ENCODE results near the gene REPS2. TPM values are rescaled to one million over a fixed set of nuclear protein-coding genes. Genes with fewer than 3 reads are reported as not detected.

REPS2 gene
- total and polyA plus RNA-seq, 9 of the 15 experiments (the other 6 are each of a cell fraction or from before 2014, with no cell fraction given), result 0.01 to 0.07 (median 0.01) TPM; not detected in 3

DNA sequence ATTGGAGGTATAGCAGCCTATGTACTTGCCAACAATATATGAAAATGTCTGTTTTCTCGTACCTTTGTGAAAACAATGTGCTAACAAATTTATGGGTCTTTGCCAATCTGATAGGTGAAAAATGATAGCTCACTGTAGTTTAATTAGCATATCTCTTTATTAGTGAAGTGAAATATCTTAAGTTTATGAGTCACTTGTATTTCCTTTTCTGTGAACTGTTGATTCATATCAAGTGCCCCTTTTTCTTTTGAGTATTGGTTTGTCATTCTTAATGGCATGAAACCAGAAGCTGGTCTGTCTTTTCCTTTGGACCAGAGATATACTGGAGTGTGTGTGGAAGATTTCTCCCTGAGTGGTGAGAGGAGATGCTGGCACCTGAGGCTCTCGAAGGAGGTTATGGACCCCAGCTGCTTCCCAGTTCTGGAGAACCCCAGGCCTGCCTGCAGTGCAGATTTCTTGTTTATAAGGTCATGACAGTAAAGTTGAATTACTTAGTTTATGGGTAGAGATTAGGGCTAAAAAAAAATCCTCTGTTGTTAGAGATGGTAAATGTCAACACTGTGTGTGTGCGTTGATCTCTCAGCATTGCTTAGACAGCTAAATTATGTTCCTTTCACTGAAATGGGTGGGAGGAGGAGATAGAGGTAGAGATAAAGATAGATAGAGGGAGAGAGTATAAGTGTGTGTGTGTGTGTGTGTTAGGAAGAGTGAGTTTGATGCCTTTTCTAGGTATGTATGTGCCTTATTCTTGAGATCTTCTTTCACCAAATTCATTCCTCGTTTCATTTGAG lies 89.9 kb downstream of the REPS2 start:
- H3K4me3 ChIP-seq, result no peak overlapping the region
- no peaks in the 10 kb centered on the region for H3K9me1 ChIP-seq (ENCODE audit: control insufficient read depth, insufficient read depth, low read length)
- no peaks in the 10 kb centered on the region for H3K4me1 ChIP-seq (replicated peaks in 1 of 2; ENCODE audit: control insufficient read depth in 2 of 2, insufficient read depth in 2 of 2, low read length in 2 of 2)
- no peaks in the 10 kb centered on the region for H3K9me3 ChIP-seq (replicated peaks; ENCODE audit: control insufficient read depth, insufficient read depth, low read depth, low read length)
- in situ Hi-C loops (cut with MboI), result no loop called here
- 0% methylated on average over 3 of the region's 4 CpGs for WGBS (ENCODE audit: insufficient coverage, low coverage, missing lambda C conversion rate)
- no peaks in the 10 kb centered on the region; a peak in 3 of 5 replicates for H3K27me3 ChIP-seq (ENCODE audit: control insufficient read depth in 2 of 2, insufficient read depth in 2 of 2, low read length in 2 of 2)
- intact Hi-C loops (cut with micrococcal nuclease), result no loop called here
- H3K9ac ChIP-seq (ENCODE audit: insufficient read depth in 1 of 2, low read depth in 2 of 2, low read length in 2 of 2), result no peak overlapping the region
- POLR2A ChIA-PET, result no interaction called here
- H3K4me2 ChIP-seq (ENCODE audit: insufficient read depth, low read length), result no peak overlapping the region
- CTCF ChIA-PET (ENCODE audit: low intra/inter-chr PET ratio), result no interaction called here
- no peaks in the 10 kb centered on the region for H4K20me1 ChIP-seq (replicated peaks; ENCODE audit: control insufficient read depth, insufficient read depth, low read length)
- no peaks in the 10 kb centered on the region for H3K36me3 ChIP-seq (ENCODE audit: control insufficient read depth, insufficient read depth, low read length)
- H3K79me2 ChIP-seq (ENCODE audit: control insufficient read depth, insufficient read depth, low read length), result no peaks in the 10 kb centered on the region
- no peak for DNase-seq (ENCODE audit: extremely low read depth in 1 of 4, low spot score in 3 of 4)
- no peak for ATAC-seq
- no TSS peak for BruUV-seq (replicated peaks)
- no peak for FAIRE-seq
- no peak overlapping the region for H3K27ac ChIP-seq (ENCODE audit: extremely low read depth, low read depth, low read length)
- H2AFZ ChIP-seq (ENCODE audit: low read depth, low read length), result no peak overlapping the region
- TF ChIP-seq, protein P1, sequence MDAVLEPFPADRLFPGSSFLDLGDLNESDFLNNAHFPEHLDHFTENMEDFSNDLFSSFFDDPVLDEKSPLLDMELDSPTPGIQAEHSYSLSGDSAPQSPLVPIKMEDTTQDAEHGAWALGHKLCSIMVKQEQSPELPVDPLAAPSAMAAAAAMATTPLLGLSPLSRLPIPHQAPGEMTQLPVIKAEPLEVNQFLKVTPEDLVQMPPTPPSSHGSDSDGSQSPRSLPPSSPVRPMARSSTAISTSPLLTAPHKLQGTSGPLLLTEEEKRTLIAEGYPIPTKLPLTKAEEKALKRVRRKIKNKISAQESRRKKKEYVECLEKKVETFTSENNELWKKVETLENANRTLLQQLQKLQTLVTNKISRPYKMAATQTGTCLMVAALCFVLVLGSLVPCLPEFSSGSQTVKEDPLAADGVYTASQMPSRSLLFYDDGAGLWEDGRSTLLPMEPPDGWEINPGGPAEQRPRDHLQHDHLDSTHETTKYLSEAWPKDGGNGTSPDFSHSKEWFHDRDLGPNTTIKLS (IDR thresholded peaks at IDR 0.05; ENCODE audit: borderline replicate concordance, low read depth), result no peak
- TF ChIP-seq PHF20 (IDR thresholded peaks at IDR 0.05; ENCODE audit: partially characterized antibody) (no peak), CXXC5 (CRISPR knock-in tag; IDR thresholded peaks at IDR 0.05) (no peak), TAF9B (IDR thresholded peaks at IDR 0.05; ENCODE audit: partially characterized antibody) (no peak), PTRF (tag; IDR thresholded peaks at IDR 0.05) (no peak), CHD4 (IDR thresholded peaks at IDR 0.05; ENCODE audit: insufficient read depth, insufficient replicate concordance, low read depth, low read length, poor library complexity, severe bottlenecking) (no peak), ZNF655 (CRISPR knock-in tag; IDR thresholded peaks at IDR 0.05) (no peak), ZNF766 (CRISPR knock-in tag; conservative IDR thresholded peaks at IDR 0.05) (no peak), HNRNPUL1 (IDR thresholded peaks at IDR 0.05; ENCODE audit: low read length) (no peak), ZNF311 (CRISPR knock-in tag; IDR thresholded peaks at IDR 0.05) (no peak), BHLHE40 (IDR thresholded peaks at IDR 0.05; ENCODE audit: low read length) (no peak), ZNF124 (CRISPR knock-in tag; IDR thresholded peaks at IDR 0.05) (no peak), ZSCAN32 (CRISPR knock-in tag; IDR thresholded peaks at IDR 0.05) (no peak)
- TF ChIP-seq, protein P2, sequence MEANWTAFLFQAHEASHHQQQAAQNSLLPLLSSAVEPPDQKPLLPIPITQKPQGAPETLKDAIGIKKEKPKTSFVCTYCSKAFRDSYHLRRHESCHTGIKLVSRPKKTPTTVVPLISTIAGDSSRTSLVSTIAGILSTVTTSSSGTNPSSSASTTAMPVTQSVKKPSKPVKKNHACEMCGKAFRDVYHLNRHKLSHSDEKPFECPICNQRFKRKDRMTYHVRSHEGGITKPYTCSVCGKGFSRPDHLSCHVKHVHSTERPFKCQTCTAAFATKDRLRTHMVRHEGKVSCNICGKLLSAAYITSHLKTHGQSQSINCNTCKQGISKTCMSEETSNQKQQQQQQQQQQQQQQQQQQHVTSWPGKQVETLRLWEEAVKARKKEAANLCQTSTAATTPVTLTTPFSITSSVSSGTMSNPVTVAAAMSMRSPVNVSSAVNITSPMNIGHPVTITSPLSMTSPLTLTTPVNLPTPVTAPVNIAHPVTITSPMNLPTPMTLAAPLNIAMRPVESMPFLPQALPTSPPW (CRISPR knock-in tag; IDR thresholded peaks at IDR 0.05), result no peak
- TF ChIP-seq, protein P3, sequence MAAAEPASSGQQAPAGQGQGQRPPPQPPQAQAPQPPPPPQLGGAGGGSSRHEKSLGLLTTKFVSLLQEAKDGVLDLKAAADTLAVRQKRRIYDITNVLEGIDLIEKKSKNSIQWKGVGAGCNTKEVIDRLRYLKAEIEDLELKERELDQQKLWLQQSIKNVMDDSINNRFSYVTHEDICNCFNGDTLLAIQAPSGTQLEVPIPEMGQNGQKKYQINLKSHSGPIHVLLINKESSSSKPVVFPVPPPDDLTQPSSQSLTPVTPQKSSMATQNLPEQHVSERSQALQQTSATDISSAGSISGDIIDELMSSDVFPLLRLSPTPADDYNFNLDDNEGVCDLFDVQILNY (CRISPR knock-in tag; IDR thresholded peaks at IDR 0.05), result no peak
